ENCODE measurements around the gene PLA2G7. TPM values are rescaled to one million over a fixed set of nuclear protein-coding genes. Genes with fewer than 3 reads are reported as not detected.
"Not testable (repeated sequence)": the region's sequence is repeated elsewhere in the genome, so short reads cannot be mapped to it uniquely, and the experiment has no call there.

Gene PLA2G7
- total and polyA plus RNA-seq, 3 experiments from 2014 or later = 2.1 to 2.4 TPM; not detected in 1

DNA sequence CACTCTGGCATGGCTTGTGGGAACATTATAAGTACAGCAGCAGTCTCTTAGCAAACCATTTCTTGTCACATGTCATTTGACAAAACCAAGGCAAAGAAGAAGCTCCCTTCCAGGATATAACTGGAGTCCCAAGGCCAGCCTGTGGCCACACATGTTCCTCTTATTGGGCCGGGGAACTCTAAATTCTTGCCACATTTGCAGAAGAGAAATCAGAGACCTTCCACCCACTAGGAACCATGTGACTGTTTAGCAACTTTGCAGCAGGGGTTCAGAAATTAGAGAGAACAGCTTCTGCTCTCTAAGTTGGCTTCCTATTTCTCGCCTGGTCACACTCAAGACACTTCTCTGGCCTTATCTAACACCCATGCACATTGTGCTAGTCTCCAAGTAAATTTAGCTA, 37.6 kb upstream of the PLA2G7 start:
- no peaks in the 10 kb centered on the region for H3K4me1 Mint-ChIP-seq
- Histone ChIP-seq H3K27ac (ENCODE audit: low read depth, low read length) (no peak overlapping the region), H3K4me3 (ENCODE audit: low read length) (no peak overlapping the region), H3K27me3 (ENCODE audit: insufficient read depth, low read length, poor library complexity, severe bottlenecking) (no peaks in the 10 kb centered on the region), H3K9me3 (ENCODE audit: low read length) (no peaks in the 10 kb centered on the region), H3K4me1 (ENCODE audit: insufficient read depth, low read length) (no peaks in the 10 kb centered on the region), H3K36me3 (ENCODE audit: insufficient read depth, low read length) (no peaks in the 10 kb centered on the region)
- no peak overlapping the region for H3K27ac Mint-ChIP-seq
- no peak for DNase-seq
- H3K9me3 Mint-ChIP-seq = peaks cover 0 to 3% (median 0%) of the 10 kb centered on the region in 5 donors
- no peak overlapping the region for H3K4me3 Mint-ChIP-seq
- CTCF ChIA-PET = no interaction called here
- POLR2A ChIA-PET = no interaction called here
- no peaks in the 10 kb centered on the region for H3K36me3 Mint-ChIP-seq
- peaks cover 2 to 9% of the 10 kb centered on the region in 2 donors for H3K27me3 Mint-ChIP-seq

DNA sequence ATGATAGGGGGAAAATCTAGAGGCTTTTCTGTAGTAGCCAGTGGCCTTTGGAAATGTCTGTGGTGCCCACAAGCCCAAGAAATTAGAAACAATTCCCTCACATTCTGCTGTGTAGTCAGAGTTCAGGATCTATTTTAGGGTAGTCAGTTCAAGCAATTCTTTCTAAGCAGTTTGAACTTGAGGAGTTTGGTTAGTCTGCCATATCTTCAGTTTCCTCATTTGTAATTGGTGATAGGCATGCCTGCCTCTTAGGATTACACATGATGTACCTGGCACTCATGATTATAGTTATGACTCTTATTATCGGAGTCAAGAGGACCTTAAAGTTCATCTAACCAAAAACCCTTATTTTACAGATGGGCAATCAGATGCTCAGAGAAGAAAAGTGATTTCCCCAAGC, 36.8 kb upstream of the PLA2G7 start:
- CTCF ChIA-PET = no interaction called here

DNA sequence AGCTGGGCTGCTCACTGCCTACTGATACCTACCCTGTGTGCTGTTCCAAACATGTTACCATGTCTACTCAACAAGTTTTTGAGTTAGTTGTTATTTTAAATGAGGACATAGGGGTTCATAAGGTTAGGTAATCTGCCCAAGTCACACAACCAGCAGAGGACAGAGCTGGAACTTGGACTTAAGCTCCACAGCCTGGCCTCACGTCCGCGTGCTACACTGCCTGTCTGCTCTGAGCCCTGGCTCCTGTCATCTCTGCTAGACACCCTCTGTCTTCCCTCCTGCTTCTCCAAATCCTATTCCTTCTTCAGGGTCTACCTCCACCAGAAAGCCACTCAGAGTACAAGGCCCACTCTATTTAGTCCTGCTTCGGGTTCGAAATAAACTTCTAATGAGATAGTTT, 29.8 kb upstream of the PLA2G7 start:
- ChIA-PET POLR2A (no interaction called here), CTCF (no interaction called here)
- peaks cover 2 to 10% (median 3%) of the 10 kb centered on the region in 5 donors for H3K9me3 Mint-ChIP-seq

More for the DNA sequence above, 36.8 kb upstream of the PLA2G7 start:
- Mint-ChIP-seq H3K4me1 (no peaks in the 10 kb centered on the region), H3K27me3 (peaks cover 2 to 9% of the 10 kb centered on the region in 2 donors), H3K27ac (no peak overlapping the region), H3K36me3 (no peaks in the 10 kb centered on the region), H3K4me3 (no peak overlapping the region), H3K9me3 (peaks cover 0 to 5% (median 0%) of the 10 kb centered on the region in 5 donors)
- H3K9me3 ChIP-seq (ENCODE audit: low read length) = no peaks in the 10 kb centered on the region
- H3K4me3 ChIP-seq (ENCODE audit: low read length) = no peak overlapping the region
- POLR2A ChIA-PET = no interaction called here
- H3K36me3 ChIP-seq (ENCODE audit: insufficient read depth, low read length) = no peaks in the 10 kb centered on the region
- H3K4me1 ChIP-seq (ENCODE audit: insufficient read depth, low read length) = no peaks in the 10 kb centered on the region
- no peak overlapping the region for H3K27ac ChIP-seq (ENCODE audit: low read depth, low read length)
- no peaks in the 10 kb centered on the region for H3K27me3 ChIP-seq (ENCODE audit: insufficient read depth, low read length, poor library complexity, severe bottlenecking)
- no peak for DNase-seq

DNA sequence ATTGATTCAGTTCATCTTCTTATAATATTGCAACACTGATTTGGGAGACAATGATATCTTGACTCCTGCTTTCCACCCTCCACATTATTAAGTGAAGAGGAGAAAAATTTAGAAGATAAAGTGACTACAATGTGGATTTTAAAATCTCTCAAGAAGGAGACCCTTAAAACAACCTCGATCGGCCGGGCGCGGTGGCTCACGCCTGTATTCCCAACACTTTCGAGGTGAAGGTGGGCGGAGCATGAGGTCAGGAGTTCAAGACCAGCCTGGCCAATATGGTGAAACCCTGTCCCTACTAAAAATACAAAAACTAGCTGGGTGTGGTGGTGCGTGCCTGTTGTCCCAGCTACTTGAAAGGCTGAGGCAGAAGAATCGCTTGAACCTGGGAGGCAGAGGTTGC, 29.1 kb upstream of the PLA2G7 start:
- H3K4me3 ChIP-seq (ENCODE audit: low read length); POLR2A ChIA-PET; H3K27me3 ChIP-seq (ENCODE audit: insufficient read depth, low read length, poor library complexity, severe bottlenecking); H3K9me3 Mint-ChIP-seq; H3K27ac ChIP-seq (ENCODE audit: low read depth, low read length); H3K4me1 Mint-ChIP-seq; DNase-seq; CTCF ChIA-PET; H3K9me3 ChIP-seq (ENCODE audit: low read length); H3K4me1 ChIP-seq (ENCODE audit: insufficient read depth, low read length); H3K4me3 Mint-ChIP-seq; H3K36me3 ChIP-seq (ENCODE audit: insufficient read depth, low read length); H3K36me3 Mint-ChIP-seq; H3K27ac Mint-ChIP-seq: not testable (repeated sequence)
- peaks cover 9 to 36% of the 10 kb centered on the region in 2 donors for H3K27me3 Mint-ChIP-seq

More for the DNA sequence above, 29.8 kb upstream of the PLA2G7 start:
- H3K4me1 Mint-ChIP-seq = no peaks in the 10 kb centered on the region
- no peaks in the 10 kb centered on the region for H3K27me3 ChIP-seq (ENCODE audit: insufficient read depth, low read length, poor library complexity, severe bottlenecking)
- H3K4me1 ChIP-seq (ENCODE audit: insufficient read depth, low read length) = no peaks in the 10 kb centered on the region
- H3K4me3 Mint-ChIP-seq = no peak overlapping the region
- no peak overlapping the region for H3K4me3 ChIP-seq (ENCODE audit: low read length)
- no peak for DNase-seq
- H3K27ac Mint-ChIP-seq = no peak overlapping the region
- no peaks in the 10 kb centered on the region for H3K36me3 Mint-ChIP-seq
- no peaks in the 10 kb centered on the region for H3K36me3 ChIP-seq (ENCODE audit: insufficient read depth, low read length)
- H3K27ac ChIP-seq (ENCODE audit: low read depth, low read length) = no peak overlapping the region
- no peaks in the 10 kb centered on the region for H3K9me3 ChIP-seq (ENCODE audit: low read length)
- peaks cover 7 to 31% of the 10 kb centered on the region in 2 donors for H3K27me3 Mint-ChIP-seq

DNA sequence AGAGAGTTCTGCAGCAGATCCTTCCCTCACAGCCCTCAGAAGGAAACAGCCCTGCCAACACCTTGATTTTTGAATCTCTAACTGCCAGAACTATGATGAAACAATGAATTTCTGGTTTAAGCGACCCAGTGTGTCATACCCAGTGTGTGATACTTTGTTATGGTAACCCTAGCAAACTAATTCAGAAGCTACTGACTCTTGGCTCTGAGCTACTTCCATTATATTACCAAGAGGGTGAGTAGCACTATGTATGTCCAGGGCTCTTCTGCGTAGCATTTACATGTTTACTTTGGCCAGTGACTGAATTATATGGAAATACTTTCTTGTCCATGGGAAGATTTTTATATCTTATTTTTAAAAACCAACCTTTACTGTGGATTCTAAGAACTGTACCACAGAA, 28.3 kb upstream of the PLA2G7 start:
- Histone ChIP-seq H3K27me3 (ENCODE audit: insufficient read depth, low read length, poor library complexity, severe bottlenecking) (no peaks in the 10 kb centered on the region), H3K27ac (ENCODE audit: low read depth, low read length) (no peak overlapping the region), H3K36me3 (ENCODE audit: insufficient read depth, low read length) (no peaks in the 10 kb centered on the region), H3K4me1 (ENCODE audit: insufficient read depth, low read length) (no peaks in the 10 kb centered on the region), H3K9me3 (ENCODE audit: low read length) (no peaks in the 10 kb centered on the region), H3K4me3 (ENCODE audit: low read length) (no peak overlapping the region)
- Mint-ChIP-seq H3K9me3 (peaks cover 2 to 10% (median 3%) of the 10 kb centered on the region in 5 donors), H3K4me3 (no peak overlapping the region), H3K27me3 (peaks cover 13 to 31% of the 10 kb centered on the region in 2 donors), H3K36me3 (no peaks in the 10 kb centered on the region), H3K4me1 (no peaks in the 10 kb centered on the region), H3K27ac (no peak overlapping the region)
- ChIA-PET POLR2A (no interaction called here), CTCF (no interaction called here)
- DNase-seq = no peak

DNA sequence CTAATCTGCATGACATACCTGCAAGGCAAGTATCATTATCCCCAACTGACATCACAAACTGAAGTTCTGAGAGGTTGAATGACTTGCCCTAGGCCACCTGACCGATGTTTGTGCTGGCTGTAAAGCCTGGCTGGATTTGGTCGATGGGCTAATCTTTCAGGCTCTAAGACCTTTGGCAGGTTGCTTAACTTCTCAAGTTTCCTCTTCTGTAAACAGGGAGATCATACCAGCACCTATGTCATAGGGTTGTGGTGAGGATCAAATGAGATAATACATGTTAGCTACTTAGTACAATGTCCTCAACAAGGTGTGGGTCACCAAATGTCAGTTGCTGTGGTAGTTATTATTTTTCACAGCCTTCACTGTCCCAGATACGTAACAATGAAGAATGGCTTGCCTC, 25.8 kb upstream of the PLA2G7 start:
- Mint-ChIP-seq H3K4me1 (no peaks in the 10 kb centered on the region), H3K27ac (no peak overlapping the region), H3K36me3 (no peaks in the 10 kb centered on the region), H3K27me3 (peaks cover 11 to 31% of the 10 kb centered on the region in 2 donors), H3K9me3 (peaks cover 0 to 9% (median 2%) of the 10 kb centered on the region in 5 donors), H3K4me3 (no peak overlapping the region)
- DNase-seq = no peak
- H3K9me3 ChIP-seq (ENCODE audit: low read length) = no peaks in the 10 kb centered on the region
- H3K27ac ChIP-seq (ENCODE audit: low read depth, low read length) = no peak overlapping the region
- no peaks in the 10 kb centered on the region for H3K27me3 ChIP-seq (ENCODE audit: insufficient read depth, low read length, poor library complexity, severe bottlenecking)
- CTCF ChIA-PET = no interaction called here
- H3K36me3 ChIP-seq (ENCODE audit: insufficient read depth, low read length) = no peaks in the 10 kb centered on the region
- no peak overlapping the region for H3K4me3 ChIP-seq (ENCODE audit: low read length)
- POLR2A ChIA-PET = no interaction called here
- H3K4me1 ChIP-seq (ENCODE audit: insufficient read depth, low read length) = no peaks in the 10 kb centered on the region

DNA sequence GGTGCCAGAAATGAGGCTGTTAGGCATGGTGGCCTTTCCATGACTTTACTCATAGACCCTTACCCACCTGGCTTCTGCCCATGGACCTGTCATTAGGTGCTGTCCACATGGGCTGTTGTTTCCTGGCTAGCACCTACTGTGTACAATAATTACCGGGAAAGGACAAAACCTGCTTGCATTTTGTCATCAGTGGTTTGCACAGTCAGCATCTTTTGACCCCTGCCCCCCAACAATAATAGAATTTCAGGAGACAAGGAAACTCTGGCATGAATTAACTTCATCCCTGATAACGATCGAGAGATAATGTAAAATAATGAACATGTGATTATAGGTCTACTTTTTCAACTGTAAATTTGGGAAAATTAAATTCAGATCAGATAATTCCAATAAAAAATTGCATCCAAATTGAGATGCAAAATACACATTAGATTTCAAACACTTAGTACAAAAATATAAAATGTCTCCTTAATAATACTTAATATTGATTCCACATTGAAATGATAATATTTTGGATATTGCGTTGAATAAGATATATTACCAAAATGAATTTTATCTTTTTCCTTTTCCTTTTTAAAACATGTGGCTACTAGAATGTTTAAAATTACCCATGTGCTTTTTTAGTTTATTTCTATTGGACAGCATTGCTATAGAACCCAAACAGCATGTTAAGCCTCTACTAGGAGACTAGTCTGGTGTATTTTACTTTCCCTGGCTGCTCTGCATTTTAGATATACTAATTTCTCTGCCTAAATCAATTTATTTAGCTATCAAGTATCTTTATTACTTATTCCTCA, 24.0 kb upstream of the PLA2G7 start:
- ChIA-PET POLR2A (no interaction called here), CTCF (no interaction called here)
- H3K36me3 ChIP-seq (ENCODE audit: insufficient read depth, low read length) = no peaks in the 10 kb centered on the region
- H3K27ac ChIP-seq (ENCODE audit: low read depth, low read length) = no peak overlapping the region
- no peaks in the 10 kb centered on the region for H3K27me3 ChIP-seq (ENCODE audit: insufficient read depth, low read length, poor library complexity, severe bottlenecking)
- H3K9me3 Mint-ChIP-seq = peaks cover 0 to 5% (median 2%) of the 10 kb centered on the region in 5 donors
- no peak overlapping the region for H3K4me3 ChIP-seq (ENCODE audit: low read length)
- H3K36me3 Mint-ChIP-seq = no peaks in the 10 kb centered on the region
- no peak overlapping the region for H3K27ac Mint-ChIP-seq
- no peaks in the 10 kb centered on the region for H3K9me3 ChIP-seq (ENCODE audit: low read length)
- H3K4me1 ChIP-seq (ENCODE audit: insufficient read depth, low read length) = no peaks in the 10 kb centered on the region
- peaks cover 10 to 27% of the 10 kb centered on the region in 2 donors for H3K27me3 Mint-ChIP-seq
- no peaks in the 10 kb centered on the region for H3K4me1 Mint-ChIP-seq
- no peak for DNase-seq
- H3K4me3 Mint-ChIP-seq = no peak overlapping the region

DNA sequence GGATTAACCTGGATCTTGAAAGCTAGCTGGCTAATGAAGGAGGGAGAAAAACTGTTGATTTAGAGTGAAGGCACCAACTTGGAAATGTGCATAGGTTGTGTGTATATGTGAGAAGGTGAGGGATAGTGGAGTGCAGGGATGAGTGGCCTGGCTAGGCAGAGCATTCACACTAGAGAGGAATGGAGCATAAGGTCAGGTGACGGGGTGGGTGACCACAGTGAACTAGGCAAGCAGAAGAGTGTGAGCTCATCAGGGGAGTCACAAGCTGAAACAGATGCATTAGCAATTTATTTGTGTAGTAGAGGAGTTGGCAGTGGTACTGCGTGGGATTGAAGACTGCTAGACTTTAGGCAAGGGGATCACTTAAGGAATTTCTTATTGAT, 22.0 kb upstream of the PLA2G7 start:
- no peaks in the 10 kb centered on the region for H3K36me3 Mint-ChIP-seq
- peaks cover 8 to 25% of the 10 kb centered on the region in 2 donors for H3K27me3 Mint-ChIP-seq
- no peaks in the 10 kb centered on the region for H3K27me3 ChIP-seq (ENCODE audit: insufficient read depth, low read length, poor library complexity, severe bottlenecking)
- H3K36me3 ChIP-seq (ENCODE audit: insufficient read depth, low read length) = no peaks in the 10 kb centered on the region
- H3K4me1 Mint-ChIP-seq = no peaks in the 10 kb centered on the region
- no peak for DNase-seq
- no peak overlapping the region for H3K4me3 Mint-ChIP-seq
- no peak overlapping the region for H3K4me3 ChIP-seq (ENCODE audit: low read length)
- CTCF ChIA-PET = no interaction called here
- no peak overlapping the region for H3K27ac ChIP-seq (ENCODE audit: low read depth, low read length)
- no peaks in the 10 kb centered on the region for H3K9me3 ChIP-seq (ENCODE audit: low read length)
- no peak overlapping the region for H3K27ac Mint-ChIP-seq
- H3K4me1 ChIP-seq (ENCODE audit: insufficient read depth, low read length) = no peaks in the 10 kb centered on the region
- H3K9me3 Mint-ChIP-seq = peaks cover 0 to 2% (median 0%) of the 10 kb centered on the region in 5 donors
- POLR2A ChIA-PET = no interaction called here
